HEK293T (cell line): ENCODE measurements around the gene KCNG2.

Source experiments
- BHLHE40 ChIP-seq: fragments of 450-650 bp; IDR thresholded peaks from 2 replicates; pipeline ENCODE4 v1.6.1; 2016; ENCODE audit warnings: mild to moderate bottlenecking, moderate library complexity, borderline replicate concordance
- CTBP1 ChIP-seq: fragments of 450-650 bp; IDR thresholded peaks from 2 replicates; pipeline ENCODE4 v1.6.1; 2016; ENCODE audit warnings: borderline replicate concordance
- ELF4 ChIP-seq: fragments of 450-650 bp; IDR thresholded peaks from 2 replicates; pipeline ENCODE4 v1.6.1; 2017; ENCODE audit warnings: antibody characterized with exemption
- FOXA1 ChIP-seq: fragments of 450-650 bp; IDR thresholded peaks from 2 replicates; pipeline ENCODE4 v1.6.1; 2016; ENCODE audit warnings: mild to moderate bottlenecking
- FOXK2 ChIP-seq: fragments of 450-650 bp; IDR thresholded peaks from 2 replicates; pipeline ENCODE4 v1.6.1; 2016; ENCODE audit warnings: mild to moderate bottlenecking
- FOXM1 ChIP-seq: fragments of 450-650 bp; IDR thresholded peaks from 2 replicates; pipeline ENCODE4 v1.6.1; 2017; ENCODE audit warnings: mild to moderate bottlenecking, borderline replicate concordance
- NFRKB ChIP-seq: fragments of 450-650 bp; IDR thresholded peaks from 2 replicates; pipeline ENCODE4 v1.6.1; 2016; ENCODE audit warnings: mild to moderate bottlenecking, moderate library complexity
- SUZ12 ChIP-seq: fragments of 450-650 bp; IDR thresholded peaks from 2 replicates; pipeline ENCODE4 v1.6.1; 2016; ENCODE audit warnings: mild to moderate bottlenecking
- ZNF384 ChIP-seq: fragments of 450-650 bp; IDR thresholded peaks from 2 replicates; pipeline ENCODE4 v1.6.1; 2016

DNA sequence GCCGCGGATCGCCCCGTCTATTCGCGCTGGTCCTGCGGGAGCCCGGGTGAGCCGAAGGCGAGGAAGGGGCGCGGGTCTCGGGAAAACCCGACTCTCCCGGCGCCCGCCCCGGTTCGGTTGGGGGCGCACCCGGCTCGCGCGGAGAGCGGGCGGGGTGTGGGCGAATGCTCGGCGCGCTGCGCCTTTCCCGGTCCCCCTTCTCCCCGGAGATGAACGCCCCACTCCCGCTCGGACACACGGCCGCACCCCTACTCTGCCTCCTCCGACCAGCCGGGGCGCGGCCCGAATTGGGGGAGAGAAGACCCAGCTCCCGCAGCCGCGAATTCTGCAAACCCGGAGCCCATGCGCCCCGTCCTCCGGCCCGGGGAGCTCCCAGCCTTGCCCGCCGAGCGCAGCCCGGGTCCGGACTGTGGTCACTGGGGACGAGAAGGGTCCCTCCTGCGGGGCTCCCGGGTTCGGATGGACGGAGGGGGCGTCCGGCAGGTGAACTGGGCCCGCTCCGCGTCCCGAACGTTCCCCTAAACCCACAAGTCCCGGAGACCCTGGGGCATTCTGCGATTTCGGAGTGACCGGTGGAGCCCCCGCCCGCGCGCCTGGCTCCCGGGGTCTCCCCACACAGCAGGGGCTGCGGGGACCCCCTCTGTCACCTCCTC is 734 bp downstream of the KCNG2 start:
- TF ChIP-seq FOXA1 (no peak), ELF4 (no peak), CTBP1 (no peak), SUZ12 (no peak), FOXM1 (no peak), FOXK2 (no peak), ZNF384 (no peak), BHLHE40 (no peak), NFRKB (no peak)
